SK-N-SH (cell line): ENCODE results near the gene CLEC7A. TPM values are rescaled to one million over a fixed set of nuclear protein-coding genes. Genes with fewer than 3 reads are reported as not detected.

Experiments used
- CTCF ChIA-PET: fragments of 300-600, 350-600 bp; formaldehyde crosslinking; extraction: SDS; loops from one replicate; lab custom pipeline; 2021; lab: Yijun Ruan, JAX
- POLR2A ChIA-PET: fragments of 350-600 bp; sonication (Branson Sonifier 250); formaldehyde crosslinking; extraction: SDS; loops from one replicate; lab custom pipeline; 2020; ENCODE audit warnings: antibody characterized with exemption, inconsistent platforms; lab: Yijun Ruan, JAX
- DNase-seq: peaks from one replicate; pipeline ENCODE4 v3.0.0; 2012
- H2AFZ ChIP-seq: fragments of 200-600 bp; sonication (generic); 2 replicates; pipeline ENCODE4 v1.8.1; 2016; ENCODE audit warnings: antibody characterized with exemption, mild to moderate bottlenecking, low read depth
- H3F3A ChIP-seq: fragments of 200-600 bp; sonication (generic); replicated peaks from 2 replicates; pipeline ENCODE3; 2016; ENCODE audit warnings: antibody characterized with exemption, mild to moderate bottlenecking; ENCODE audit not compliant: insufficient read depth
- H3K27ac ChIP-seq, 2 experiments: fragments of 200-500 bp in 1 of 2; fragments of 200-600 bp in 1 of 2; sonication (Bioruptor generic) in 1 of 2; sonication (generic), shearing (Covaris generic) in 1 of 2; 2 replicates each; pipeline versions ENCODE4 v1.5.1 to v1.6.1; 2014 to 2016; ENCODE audit warnings: low read depth in 2 of 2, inconsistent platforms in 1 of 2, low read length in 1 of 2, mild to moderate bottlenecking in 1 of 2, mixed read lengths in 1 of 2
- H3K27me3 ChIP-seq: fragments of 200-600 bp; sonication (generic), shearing (Covaris generic); 2 replicates; pipeline ENCODE4 v1.6.1; 2016; ENCODE audit warnings: mixed run types; ENCODE audit not compliant: insufficient read depth
- H3K36me3 ChIP-seq, 2 experiments: fragments of 200-500 bp in 1 of 2; fragments of 200-600 bp in 1 of 2; sonication (Bioruptor generic) in 1 of 2; sonication (generic) in 1 of 2; replicated peaks in 1 of 2; 2 replicates each; pipeline versions ENCODE3 to v1.5.1; 2014 to 2016; ENCODE audit warnings: low read length in 1 of 2, mild to moderate bottlenecking in 1 of 2; ENCODE audit not compliant: insufficient read depth in 2 of 2, control insufficient read depth in 1 of 2
- H3K4me1 ChIP-seq, 2 experiments: fragments of 200-500 bp in 1 of 2; fragments of 200-600 bp in 1 of 2; sonication (Bioruptor generic) in 1 of 2; sonication (generic), shearing (Covaris generic) in 1 of 2; 2 replicates each; pipeline versions ENCODE4 v1.5.1 to v1.6.1; 2014 to 2016; ENCODE audit warnings: low read depth in 1 of 2, low read length in 1 of 2, mixed run types in 1 of 2; ENCODE audit not compliant: insufficient read depth in 2 of 2, control insufficient read depth in 1 of 2
- H3K4me2 ChIP-seq: fragments of 200-600 bp; sonication (generic), shearing (Covaris generic); 2 replicates; pipeline ENCODE4 v1.6.1; 2017; ENCODE audit warnings: mixed run types
- H3K4me3 ChIP-seq, 2 experiments: fragments of 200-500 bp in 1 of 2; fragments of 200-600 bp in 1 of 2; sonication (Bioruptor generic) in 1 of 2; sonication (generic), shearing (Covaris generic) in 1 of 2; 2 replicates each; pipeline versions ENCODE4 v1.5.1 to v1.8.1; 2014 to 2016; ENCODE audit warnings: low read depth in 2 of 2, inconsistent platforms in 1 of 2, low read length in 1 of 2, mild to moderate bottlenecking in 1 of 2, mixed read lengths in 1 of 2, moderate library complexity in 1 of 2
- H3K79me2 ChIP-seq: fragments of 200-600 bp; sonication (generic); 2 replicates; pipeline ENCODE4 v1.8.1; 2017; ENCODE audit warnings: mild to moderate bottlenecking; ENCODE audit not compliant: insufficient read depth
- H3K9ac ChIP-seq: fragments of 200-600 bp; sonication (generic); 2 replicates; pipeline ENCODE4 v1.6.1; 2017; ENCODE audit warnings: mixed run types
- H3K9me2 ChIP-seq: fragments of 200-600 bp; sonication (generic); 2 replicates; pipeline ENCODE4 v1.6.1; 2017; ENCODE audit warnings: mixed run types
- H3K9me3 ChIP-seq: fragments of 200-600 bp; sonication (generic); 2 replicates; pipeline ENCODE4 v1.6.1; 2017; ENCODE audit warnings: mixed run types, mild to moderate bottlenecking, moderate library complexity
- H4K20me1 ChIP-seq: fragments of 200-600 bp; sonication (generic); 2 replicates; pipeline ENCODE4 v1.6.1; 2017; ENCODE audit warnings: mild to moderate bottlenecking, mixed run types; ENCODE audit not compliant: insufficient read depth
- FOSL2 ChIP-seq: IDR thresholded peaks from 2 replicates; pipeline ENCODE4 v1.4.0; 2012; ENCODE audit warnings: low read depth, mild to moderate bottlenecking, moderate library complexity, borderline replicate concordance
- FOXJ3 ChIP-seq: sonication (generic); formaldehyde crosslinking; IDR thresholded peaks from 2 replicates; pipeline ENCODE4 v1.5.1; 2020; ENCODE audit warnings: mild to moderate bottlenecking, missing genetic modification reagents
- FOXM1 ChIP-seq: IDR thresholded peaks from 2 replicates; pipeline ENCODE4 v1.4.0; 2012; ENCODE audit warnings: low read depth, mild to moderate bottlenecking
- GABPA ChIP-seq: IDR thresholded peaks from 2 replicates; pipeline ENCODE4 v1.4.0; 2012; ENCODE audit warnings: low read depth, mild to moderate bottlenecking
- JUND ChIP-seq: IDR thresholded peaks from 2 replicates; pipeline ENCODE4 v1.4.0; 2012
- MAX ChIP-seq: IDR thresholded peaks from 2 replicates; pipeline ENCODE4 v1.4.0; 2012; ENCODE audit warnings: low read depth
- MEF2A ChIP-seq: IDR thresholded peaks from 2 replicates; pipeline ENCODE4 v1.4.0; 2012; ENCODE audit warnings: low read depth, borderline replicate concordance
- NFIC ChIP-seq: IDR thresholded peaks from 2 replicates; pipeline ENCODE4 v1.4.0; 2012; ENCODE audit warnings: borderline replicate concordance
- PBX3 ChIP-seq: IDR thresholded peaks from 2 replicates; pipeline ENCODE4; 2012
- POLR2AphosphoS5 ChIP-seq: IDR thresholded peaks from 2 replicates; pipeline ENCODE4 v1.6.1; 2012; ENCODE audit warnings: low read depth, low read length
- REST ChIP-seq: IDR thresholded peaks from 2 replicates; pipeline ENCODE4 v1.6.1; 2012; ENCODE audit warnings: mild to moderate bottlenecking, low read depth, low read length, moderate library complexity
- SIN3A ChIP-seq: IDR thresholded peaks from 2 replicates; pipeline ENCODE4 v1.6.1; 2012; ENCODE audit warnings: low read depth, mild to moderate bottlenecking, low read length, moderate library complexity, borderline replicate concordance
- SMC3 ChIP-seq: IDR thresholded peaks from 2 replicates; pipeline ENCODE4 v1.6.1; 2012; ENCODE audit warnings: low read depth, low read length, improper control_type of control experiment
- TAF1 ChIP-seq: IDR thresholded peaks from 2 replicates; pipeline ENCODE4 v1.6.1; 2012; ENCODE audit warnings: low read depth, mild to moderate bottlenecking, low read length, moderate library complexity, borderline replicate concordance
- TCF12 ChIP-seq: IDR thresholded peaks from 2 replicates; pipeline ENCODE4 v1.4.0; 2012
- TEAD4 ChIP-seq: IDR thresholded peaks from 2 replicates; pipeline ENCODE4 v1.4.0; 2012; ENCODE audit warnings: mild to moderate bottlenecking, borderline replicate concordance; ENCODE audit not compliant: insufficient read depth
- USF1 ChIP-seq: IDR thresholded peaks from 2 replicates; pipeline ENCODE4 v1.4.0; 2012; ENCODE audit warnings: low read depth, borderline replicate concordance
- ZBTB33 ChIP-seq: IDR thresholded peaks from 2 replicates; pipeline ENCODE4 v1.4.0; 2012; ENCODE audit warnings: low read depth, borderline replicate concordance
- WGBS: methylation state at CpG from one replicate; pipeline ENCODE4 v1.1.6; 2017; ENCODE audit warnings: low lambda C conversion rate; 5-methylcytosine and 5-hydroxymethylcytosine counted together
- polyA plus RNA-seq, 3 experiments: library from polyadenylated mRNA; depleted of rRNA; stranded (reverse); fragments of >200 nt; gene quantifications; 2 replicates each; pipeline ENCODE4 v1.2.3, GENCODE V29; 2012

The CLEC7A gene
- polyA plus RNA-seq, 1 of the 3 experiments (the other 2 are of a cell fraction), result not detected

- no peak overlapping the region for H3K9ac ChIP-seq
- H2AFZ ChIP-seq, result 0 out of 2 replicates have a peak overlapping the region, but pooled peaks have one; percentile 21
- ChIA-PET CTCF (no interaction called here), POLR2A (no interaction called here)
- no peak for DNase-seq
- no peak for TF ChIP-seq FOXJ3 (CRISPR knock-in tag)
- no peak for TF ChIP-seq FOSL2
- TF ChIP-seq MAX, result no peak
- TF ChIP-seq TAF1, result no peak
- TF ChIP-seq TCF12, result no peak
- TF ChIP-seq TEAD4, result no peak
- no peak for TF ChIP-seq USF1
- TF ChIP-seq SIN3A, result no peak
- TF ChIP-seq ZBTB33, result no peak
- TF ChIP-seq PBX3, result no peak
- TF ChIP-seq MEF2A, result no peak
- TF ChIP-seq SMC3, result no peak
- no peak for TF ChIP-seq FOXM1
- TF ChIP-seq POLR2AphosphoS5, result no peak
- TF ChIP-seq GABPA, result no peak
- no peak for TF ChIP-seq REST
- TF ChIP-seq JUND, result no peak
- TF ChIP-seq NFIC, result no peak
- no peaks in the 10 kb centered on the region; a peak in 1 of 4 replicates for H3K4me1 ChIP-seq
- no peaks in the 10 kb centered on the region for H4K20me1 ChIP-seq
- H3K27me3 ChIP-seq, result no peaks in the 10 kb centered on the region; the same call in 1 of the 2 replicates
- no peaks in the 10 kb centered on the region for H3K9me2 ChIP-seq
- H3K27ac ChIP-seq, result no peak overlapping the region
- no peaks in the 10 kb centered on the region for H3F3A ChIP-seq
- no peaks in the 10 kb centered on the region for H3K9me3 ChIP-seq
- H3K79me2 ChIP-seq, result no peaks in the 10 kb centered on the region
- WGBS, result 3% methylated on average over 1 of the region's 1 CpG
- no peak overlapping the region for H3K4me3 ChIP-seq
- H3K36me3 ChIP-seq, result no peaks in the 10 kb centered on the region
- H3K4me2 ChIP-seq, result no peak overlapping the region
Observed at GRCh38 chr12:10068644-10069043, 61.4 kb downstream of the CLEC7A start.
